Esophagus squamous epithelium (tissue), 4 donors: Measurements from ENCODE around the gene CCT4.

ENCODE experiments used
- CTCF ChIP-seq, 6 experiments: fragments of 450-650 bp in 4 of 6; fragments of 200-600 bp in 2 of 6; sonication (generic) in 2 of 6; IDR thresholded peaks; one replicate each; pipeline ENCODE4 v1.5.1; 2016 to 2019; ENCODE audit warnings: antibody characterized with exemption in 6 of 6, mild to moderate bottlenecking in 4 of 6, moderate library complexity in 4 of 6
- POLR2A ChIP-seq, 4 donors: fragments of 450-650 bp; IDR thresholded peaks; one replicate each; pipeline ENCODE4 v1.6.1; 2017; ENCODE audit warnings: antibody characterized with exemption in 4 of 4, mild to moderate bottlenecking in 4 of 4, moderate library complexity in 3 of 4

DNA sequence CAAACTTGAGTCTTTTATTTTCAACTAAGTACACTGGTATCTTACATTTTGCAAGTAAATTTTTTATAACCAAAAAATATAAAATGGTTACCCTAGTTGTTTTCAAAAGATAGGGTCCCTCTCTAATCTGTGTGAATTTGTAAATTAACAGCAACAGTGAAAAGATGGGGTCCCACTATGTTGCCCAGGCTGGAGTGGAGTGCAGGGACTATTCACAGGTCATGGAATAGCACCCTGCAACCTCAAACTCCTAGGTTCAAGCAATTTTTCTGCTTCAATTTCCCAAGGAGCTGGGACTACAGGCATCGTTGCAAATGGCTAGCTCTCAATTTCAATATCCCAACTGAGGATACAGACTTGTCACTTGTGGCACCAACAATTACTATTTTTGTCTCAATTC, 12.1 kb downstream of the CCT4 start:
- TF ChIP-seq CTCF (IDR thresholded peaks at IDR 0.05): no peak
- TF ChIP-seq POLR2A (IDR thresholded peaks at IDR 0.05): no peak
